C4-2B (cell line): Measurements from ENCODE around the gene USP19.

Source experiments
- CTCF ChIP-seq: fragments of 450-650 bp; conservative IDR thresholded peaks from 2 replicates; pipeline ENCODE4 v1.5.1; 2017; ENCODE audit warnings: mild to moderate bottlenecking
- ZFX ChIP-seq: fragments of 450-650 bp; IDR thresholded peaks from 2 replicates; pipeline ENCODE4 v1.6.1; 2017

DNA sequence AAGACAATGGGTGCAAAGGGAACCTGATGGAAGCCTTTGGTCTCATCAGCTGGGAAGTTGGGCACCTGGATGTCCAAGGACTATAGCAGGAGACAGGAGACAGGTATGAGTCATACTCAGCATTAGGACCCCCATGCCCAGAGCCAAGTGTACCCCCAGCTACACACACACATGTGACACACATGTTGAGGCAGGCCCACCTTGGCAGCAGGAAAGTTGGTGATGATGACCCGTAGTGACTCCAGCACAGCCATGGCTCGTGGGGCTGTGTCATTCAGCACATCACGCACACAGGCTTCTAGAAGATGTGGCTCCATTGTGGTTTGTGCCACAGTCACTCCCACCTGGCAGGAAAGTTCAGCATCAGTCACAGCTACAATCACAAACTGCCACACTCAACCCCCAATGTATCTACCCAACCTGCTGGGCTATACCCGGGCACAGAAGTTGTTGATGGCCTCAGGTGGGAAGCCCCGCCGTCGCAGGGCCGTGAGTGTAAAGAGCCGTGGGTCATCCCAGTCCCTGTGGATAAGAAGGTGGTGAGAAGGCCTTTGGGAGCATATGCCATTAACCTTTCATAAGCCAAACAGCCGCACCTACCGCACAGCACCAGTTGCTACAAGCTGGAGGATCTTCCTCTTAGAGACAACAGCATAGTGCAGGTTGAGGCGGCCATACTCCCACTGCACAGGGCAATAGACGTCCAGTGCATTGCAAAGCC is 21.6 kb downstream of the USP19 start:
- no peak for TF ChIP-seq CTCF
- TF ChIP-seq ZFX = no peak
